HuH-7.5 (cell line): ENCODE data around the gene TMEM132C.
"Not testable (repeated sequence)": the region's sequence is repeated elsewhere in the genome, so short reads cannot be mapped to it uniquely, and the experiment has no call there.

ENCODE experiments used
- DNase-seq: peaks from one replicate; pipeline ENCODE4 v3.0.0; 2011; ENCODE audit warnings: low spot score

TMEM132C gene

GRCh38 chr12:128474916-128475315 lies 207.9 kb downstream of the TMEM132C start:
- no peak for DNase-seq

GRCh38 chr12:128476266-128476665 lies 209.3 kb downstream of the TMEM132C start:
- no peak for DNase-seq

GRCh38 chr12:128483526-128484255 lies 216.7 kb downstream of the TMEM132C start:
- no peak for DNase-seq

GRCh38 chr12:128497376-128497775 lies 230.4 kb downstream of the TMEM132C start:
- DNase-seq = not testable (repeated sequence)

- DNase-seq = no peak
Observed at GRCh38 chr12:128507470-128507869, 240.5 kb downstream of the TMEM132C start.

- no peak for DNase-seq
Observed at GRCh38 chr12:128509170-128509569, 242.2 kb downstream of the TMEM132C start.

- no peak for DNase-seq
Observed at GRCh38 chr12:128510511-128510910, 243.5 kb downstream of the TMEM132C start.

- no peak for DNase-seq
Observed at GRCh38 chr12:128513331-128513730, 246.4 kb downstream of the TMEM132C start.

GRCh38 chr12:128513831-128514230 lies 246.9 kb downstream of the TMEM132C start:
- DNase-seq = no peak

- DNase-seq = no peak
Observed at GRCh38 chr12:128518644-128519043, 251.7 kb downstream of the TMEM132C start.

- DNase-seq = no peak
Observed at GRCh38 chr12:128519426-128519825, 252.5 kb downstream of the TMEM132C start.

- DNase-seq = no peak
Observed at GRCh38 chr12:128521981-128522380, 255.0 kb downstream of the TMEM132C start.

- DNase-seq = no peak
Observed at GRCh38 chr12:128524439-128524838, 257.5 kb downstream of the TMEM132C start.

- DNase-seq = no peak
Observed at GRCh38 chr12:128531170-128531569, 264.2 kb downstream of the TMEM132C start.

GRCh38 chr12:128534906-128535305 lies 267.9 kb downstream of the TMEM132C start:
- DNase-seq = no peak

GRCh38 chr12:128536810-128537209 lies 269.8 kb downstream of the TMEM132C start:
- no peak for DNase-seq

GRCh38 chr12:128537668-128538067 lies 270.7 kb downstream of the TMEM132C start:
- DNase-seq = no peak

GRCh38 chr12:128542844-128543243 lies 275.9 kb downstream of the TMEM132C start:
- no peak for DNase-seq

- DNase-seq = no peak
Observed at GRCh38 chr12:128543460-128543859, 276.5 kb downstream of the TMEM132C start.

GRCh38 chr12:128543971-128544370 lies 277.0 kb downstream of the TMEM132C start:
- no peak for DNase-seq

- no peak for DNase-seq
Observed at GRCh38 chr12:128548949-128549348, 282.0 kb downstream of the TMEM132C start.

- no peak for DNase-seq
Observed at GRCh38 chr12:128549601-128550218, 282.7 kb downstream of the TMEM132C start.

- DNase-seq = no peak
Observed at GRCh38 chr12:128551266-128551665, 284.3 kb downstream of the TMEM132C start.
